RWPE2 (cell line): Measurements from ENCODE around the gene CEP85L.
"Not testable (repeated sequence)": the region's sequence is repeated elsewhere in the genome, so short reads cannot be mapped to it uniquely, and the experiment has no call there.

Experiments
- ATAC-seq: fragments of 200-7000 bp; cut with Tn5 transposase; 3 replicates; pipeline ENCODE4 v1.9.1; 2021; ENCODE audit warnings: low read depth
- DNase-seq: peaks from one replicate; pipeline ENCODE4 v3.0.0-alpha.2; 2020; ENCODE audit warnings: low spot score
- H3K27ac ChIP-seq: fragments of 450-650 bp; 2 replicates; pipeline ENCODE4 v1.5.1; 2017; ENCODE audit warnings: mild to moderate bottlenecking; ENCODE audit not compliant: poor library complexity, severe bottlenecking
- H3K27me3 ChIP-seq: fragments of 250-450 bp; sonication (Bioruptor Pico); 2 replicates; pipeline ENCODE4 v1.5.1; 2021; ENCODE audit warnings: mild to moderate bottlenecking, moderate library complexity; ENCODE audit not compliant: insufficient read depth, poor library complexity, severe bottlenecking
- H3K36me3 ChIP-seq: fragments of 250-450 bp; sonication (Bioruptor Pico); 2 replicates; pipeline ENCODE4 v1.5.1; 2020; ENCODE audit warnings: low read depth, mild to moderate bottlenecking, moderate library complexity
- H3K4me1 ChIP-seq: fragments of 250-450 bp; sonication (Bioruptor Pico); 2 replicates; pipeline ENCODE4 v1.5.1; 2021; ENCODE audit warnings: mild to moderate bottlenecking, moderate library complexity; ENCODE audit not compliant: insufficient read depth, poor library complexity, severe bottlenecking
- H3K4me3 ChIP-seq: fragments of 250-450 bp; sonication (Bioruptor Pico); 2 replicates; pipeline ENCODE4 v1.5.1; 2021; ENCODE audit warnings: mild to moderate bottlenecking, moderate library complexity; ENCODE audit not compliant: severe bottlenecking
- H3K9me3 ChIP-seq: fragments of 250-450 bp; sonication (Bioruptor Pico); 2 replicates; pipeline ENCODE4 v1.5.1; 2021; ENCODE audit warnings: mild to moderate bottlenecking, moderate library complexity; ENCODE audit not compliant: severe bottlenecking
- TF ChIP-seq, protein P1 (sequence below): fragments of 450-650 bp; IDR thresholded peaks from one replicate; pipeline ENCODE4 v1.5.1; 2017; ENCODE audit warnings: mild to moderate bottlenecking, moderate library complexity; ENCODE audit not compliant: poor library complexity, severe bottlenecking

The CEP85L gene

GRCh38 chr6:118451839-118452238 is 199.6 kb downstream of the CEP85L start:
- TF ChIP-seq, protein P1, sequence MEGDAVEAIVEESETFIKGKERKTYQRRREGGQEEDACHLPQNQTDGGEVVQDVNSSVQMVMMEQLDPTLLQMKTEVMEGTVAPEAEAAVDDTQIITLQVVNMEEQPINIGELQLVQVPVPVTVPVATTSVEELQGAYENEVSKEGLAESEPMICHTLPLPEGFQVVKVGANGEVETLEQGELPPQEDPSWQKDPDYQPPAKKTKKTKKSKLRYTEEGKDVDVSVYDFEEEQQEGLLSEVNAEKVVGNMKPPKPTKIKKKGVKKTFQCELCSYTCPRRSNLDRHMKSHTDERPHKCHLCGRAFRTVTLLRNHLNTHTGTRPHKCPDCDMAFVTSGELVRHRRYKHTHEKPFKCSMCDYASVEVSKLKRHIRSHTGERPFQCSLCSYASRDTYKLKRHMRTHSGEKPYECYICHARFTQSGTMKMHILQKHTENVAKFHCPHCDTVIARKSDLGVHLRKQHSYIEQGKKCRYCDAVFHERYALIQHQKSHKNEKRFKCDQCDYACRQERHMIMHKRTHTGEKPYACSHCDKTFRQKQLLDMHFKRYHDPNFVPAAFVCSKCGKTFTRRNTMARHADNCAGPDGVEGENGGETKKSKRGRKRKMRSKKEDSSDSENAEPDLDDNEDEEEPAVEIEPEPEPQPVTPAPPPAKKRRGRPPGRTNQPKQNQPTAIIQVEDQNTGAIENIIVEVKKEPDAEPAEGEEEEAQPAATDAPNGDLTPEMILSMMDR, result no peak
- ATAC-seq (no peak), DNase-seq (no peak)
- H3K27ac ChIP-seq, result no peak overlapping the region
- H3K4me3 ChIP-seq, result no peak overlapping the region
- H3K9me3 ChIP-seq, result no peaks in the 10 kb centered on the region
- no peaks in the 10 kb centered on the region for H3K4me1 ChIP-seq
- H3K27me3 ChIP-seq, result no peaks in the 10 kb centered on the region
- no peaks in the 10 kb centered on the region for H3K36me3 ChIP-seq

GRCh38 chr6:118444796-118445195 is 206.6 kb downstream of the CEP85L start:
- TF ChIP-seq, protein P1, result no peak
- Histone ChIP-seq H3K4me3 (no peak overlapping the region), H3K36me3 (no peaks in the 10 kb centered on the region), H3K4me1 (no peaks in the 10 kb centered on the region), H3K27me3 (no peaks in the 10 kb centered on the region), H3K9me3 (no peaks in the 10 kb centered on the region), H3K27ac (no peak overlapping the region)
- DNase-seq (no peak), ATAC-seq (no peak)

DNA sequence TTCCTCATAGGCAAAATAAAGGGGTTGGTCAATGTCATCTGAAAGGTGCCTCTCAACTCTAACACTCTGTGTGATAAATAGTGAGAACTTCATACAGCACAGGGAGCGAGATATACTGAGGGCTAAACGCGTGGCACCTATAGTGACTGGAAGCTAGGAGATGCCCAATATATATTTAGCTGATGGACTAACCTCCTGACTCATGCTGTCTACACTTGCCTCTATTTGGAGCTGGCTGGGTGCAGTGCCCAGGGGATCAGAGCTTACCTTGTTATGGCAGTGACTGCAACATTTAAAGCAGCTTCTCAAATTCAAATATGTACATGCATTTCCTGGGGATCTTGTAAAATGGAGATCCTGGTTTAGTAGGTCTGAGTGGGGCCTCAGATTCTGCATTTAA is 214.9 kb downstream of the CEP85L start:
- Histone ChIP-seq H3K27me3 (no peaks in the 10 kb centered on the region), H3K27ac (no peak overlapping the region), H3K4me3 (no peak overlapping the region), H3K4me1 (no peaks in the 10 kb centered on the region), H3K36me3 (no peaks in the 10 kb centered on the region), H3K9me3 (no peaks in the 10 kb centered on the region)
- TF ChIP-seq, protein P1, result no peak
- no peak for DNase-seq
- no peak for ATAC-seq

- not testable (repeated sequence) for H3K4me1 ChIP-seq, H3K9me3 ChIP-seq, H3K27me3 ChIP-seq, H3K36me3 ChIP-seq, DNase-seq, ATAC-seq, H3K27ac ChIP-seq, H3K4me3 ChIP-seq
These were observed 217.2 kb downstream of the CEP85L start for GRCh38 chr6:118434147-118434546.

GRCh38 chr6:118421312-118421711 is 230.1 kb downstream of the CEP85L start:
- H3K9me3 ChIP-seq, H3K4me1 ChIP-seq, H3K4me3 ChIP-seq, H3K27me3 ChIP-seq, H3K36me3 ChIP-seq, DNase-seq, ATAC-seq, H3K27ac ChIP-seq: not testable (repeated sequence)

GRCh38 chr6:118419448-118420394 is 231.7 kb downstream of the CEP85L start:
- no peak overlapping the region for H3K27ac ChIP-seq
- no peak for DNase-seq
- no peaks in the 10 kb centered on the region for H3K9me3 ChIP-seq
- no peak for ATAC-seq
- H3K4me3 ChIP-seq, result no peak overlapping the region
- TF ChIP-seq, protein P1, result no peak
- no peaks in the 10 kb centered on the region for H3K4me1 ChIP-seq
- H3K27me3 ChIP-seq, result no peaks in the 10 kb centered on the region
- no peaks in the 10 kb centered on the region for H3K36me3 ChIP-seq
